GM12873 (cell line): ENCODE measurements around the gene ACTN1.
A peak's percentile ranks its signal among the peaks of the same experiment; 100 is the strongest.

Experiments used
- CTCF ChIP-seq: IDR thresholded peaks from 2 replicates; pipeline ENCODE4 v1.5.1; 2012; ENCODE audit warnings: low read depth, mild to moderate bottlenecking, moderate library complexity, low read length, control low read depth; ENCODE audit not compliant: insufficient read depth; ENCODE audit errors: missing control alignments

ACTN1 gene

GRCh38 chr14:68918612-68919011, 60.5 kb downstream of the ACTN1 start:
- no peak for TF ChIP-seq CTCF

GRCh38 chr14:68916358-68916941, 62.7 kb downstream of the ACTN1 start:
- TF ChIP-seq CTCF = no peak

- TF ChIP-seq CTCF = no peak
Observed at GRCh38 chr14:68913516-68913915, 65.6 kb downstream of the ACTN1 start.

GRCh38 chr14:68911594-68912227, 67.4 kb downstream of the ACTN1 start:
- TF ChIP-seq CTCF = peak; percentile 98

GRCh38 chr14:68910540-68910939, 68.6 kb downstream of the ACTN1 start:
- no peak for TF ChIP-seq CTCF

- TF ChIP-seq CTCF = no peak
Observed at GRCh38 chr14:68908803-68909202, 70.3 kb downstream of the ACTN1 start.

- no peak for TF ChIP-seq CTCF
Observed at GRCh38 chr14:68908201-68908600, 70.9 kb downstream of the ACTN1 start.

- TF ChIP-seq CTCF = no peak
Observed at GRCh38 chr14:68906439-68906838, 72.7 kb downstream of the ACTN1 start.
